SK-N-SH treated with all-trans-retinoic acid at 6 μM for 48 hours (cell line): ENCODE results near the gene CDH26.

Experiments
- ATAC-seq: fragments of 200-7000 bp; cut with Tn5 transposase; 3 replicates; pipeline ENCODE4 v1.9.1; 2020; ENCODE audit warnings: mild to moderate bottlenecking, moderate library complexity
- ARNTL ChIP-seq: fragments of 450-650 bp; formaldehyde crosslinking; IDR thresholded peaks from 2 replicates; pipeline ENCODE4 v1.5.0; 2020; ENCODE audit warnings: low read depth, mild to moderate bottlenecking, moderate library complexity, borderline replicate concordance
- BACH2 ChIP-seq: fragments of 250-450 bp; sonication (Bioruptor Pico); IDR thresholded peaks from 2 replicates; pipeline ENCODE4 v1.9.0; 2021; ENCODE audit warnings: mild to moderate bottlenecking, borderline replicate concordance
- CSDC2 ChIP-seq: fragments of 250-450 bp; sonication (Bioruptor Pico); IDR thresholded peaks from 2 replicates; pipeline ENCODE4 v1.5.0; 2020; ENCODE audit warnings: mild to moderate bottlenecking, moderate library complexity
- ESRRG ChIP-seq: fragments of 250-450 bp; sonication (Bioruptor Pico); IDR thresholded peaks from 2 replicates; pipeline ENCODE4 v1.6.1; 2021; ENCODE audit warnings: mild to moderate bottlenecking
- GLIS3 ChIP-seq: fragments of 250-450 bp; sonication (Bioruptor Pico); IDR thresholded peaks from 2 replicates; pipeline ENCODE4 v1.5.0; 2020; ENCODE audit warnings: mild to moderate bottlenecking, moderate library complexity
- OSR1 ChIP-seq: fragments of 250-450 bp; sonication (Bioruptor Pico); IDR thresholded peaks from 2 replicates; pipeline ENCODE4 v1.8.0; 2022; ENCODE audit warnings: moderate library complexity, mild to moderate bottlenecking, inconsistent platforms
- PPARA ChIP-seq: fragments of 250-450 bp; sonication (Bioruptor Pico); IDR thresholded peaks from 2 replicates; pipeline ENCODE4 v1.5.0; 2020; ENCODE audit warnings: mild to moderate bottlenecking, borderline replicate concordance
- RARB ChIP-seq: fragments of 250-450 bp; sonication (Bioruptor Pico); IDR thresholded peaks from 2 replicates; pipeline ENCODE4 v1.8.0; 2021; ENCODE audit warnings: mild to moderate bottlenecking, moderate library complexity
- SNAI2 ChIP-seq: fragments of 250-450 bp; sonication (Bioruptor Pico); IDR thresholded peaks from 2 replicates; pipeline ENCODE4 v1.5.0; 2020; ENCODE audit warnings: mild to moderate bottlenecking, moderate library complexity
- TCF4 ChIP-seq: fragments of 250-450 bp; sonication (Bioruptor Pico); IDR thresholded peaks from 2 replicates; pipeline ENCODE4 v1.8.0; 2021; ENCODE audit warnings: mild to moderate bottlenecking, moderate library complexity, borderline replicate concordance
- TOX ChIP-seq: fragments of 250-450 bp; sonication (Bioruptor Pico); IDR thresholded peaks from 2 replicates; pipeline ENCODE4 v1.8.0; 2021; ENCODE audit warnings: mild to moderate bottlenecking, moderate library complexity, borderline replicate concordance
- ZC3H10 ChIP-seq: fragments of 250-450 bp; sonication (Bioruptor Pico); IDR thresholded peaks from 2 replicates; pipeline ENCODE4 v1.5.1; 2021; ENCODE audit warnings: mild to moderate bottlenecking, moderate library complexity
- ZFP30 ChIP-seq: fragments of 450-650 bp; formaldehyde crosslinking; IDR thresholded peaks from 2 replicates; pipeline ENCODE4 v1.5.0; 2022; ENCODE audit warnings: mild to moderate bottlenecking, moderate library complexity
- ZNF565 ChIP-seq: fragments of 450-650 bp; formaldehyde crosslinking; conservative IDR thresholded peaks from 2 replicates; pipeline ENCODE4 v1.5.0; 2020; ENCODE audit warnings: low read depth, mild to moderate bottlenecking, moderate library complexity
- ZNF8 ChIP-seq: fragments of 450-650 bp; formaldehyde crosslinking; IDR thresholded peaks from 2 replicates; pipeline ENCODE4 v1.5.0; 2020; ENCODE audit warnings: mild to moderate bottlenecking, moderate library complexity
- TF ChIP-seq, protein P1 (sequence below): fragments of 250-450 bp; sonication (Bioruptor Pico); IDR thresholded peaks from 2 replicates; pipeline ENCODE4 v1.5.1; 2020; ENCODE audit warnings: low read depth, mild to moderate bottlenecking, moderate library complexity
- TF ChIP-seq, protein P2 (sequence below): fragments of 250-450 bp; sonication (Bioruptor Pico); IDR thresholded peaks from 2 replicates; pipeline ENCODE4 v1.8.0; 2020; ENCODE audit warnings: mild to moderate bottlenecking, moderate library complexity, borderline replicate concordance
- TF ChIP-seq, protein P3 (sequence below): fragments of 250-450 bp; sonication (Bioruptor Pico); IDR thresholded peaks from 2 replicates; pipeline ENCODE4 v1.8.0; 2021; ENCODE audit warnings: low read depth, mild to moderate bottlenecking, moderate library complexity, borderline replicate concordance
- TF ChIP-seq, protein P4 (sequence below): fragments of 250-450 bp; sonication (Bioruptor Pico); IDR thresholded peaks from 2 replicates; pipeline ENCODE4 v1.5.1; 2021; ENCODE audit warnings: mild to moderate bottlenecking, moderate library complexity
- TF ChIP-seq, protein P5 (sequence below): fragments of 250-450 bp; sonication (Bioruptor Pico); IDR thresholded peaks from 2 replicates; pipeline ENCODE4 v1.5.0; 2020; ENCODE audit warnings: mild to moderate bottlenecking, moderate library complexity

The CDH26 gene

DNA sequence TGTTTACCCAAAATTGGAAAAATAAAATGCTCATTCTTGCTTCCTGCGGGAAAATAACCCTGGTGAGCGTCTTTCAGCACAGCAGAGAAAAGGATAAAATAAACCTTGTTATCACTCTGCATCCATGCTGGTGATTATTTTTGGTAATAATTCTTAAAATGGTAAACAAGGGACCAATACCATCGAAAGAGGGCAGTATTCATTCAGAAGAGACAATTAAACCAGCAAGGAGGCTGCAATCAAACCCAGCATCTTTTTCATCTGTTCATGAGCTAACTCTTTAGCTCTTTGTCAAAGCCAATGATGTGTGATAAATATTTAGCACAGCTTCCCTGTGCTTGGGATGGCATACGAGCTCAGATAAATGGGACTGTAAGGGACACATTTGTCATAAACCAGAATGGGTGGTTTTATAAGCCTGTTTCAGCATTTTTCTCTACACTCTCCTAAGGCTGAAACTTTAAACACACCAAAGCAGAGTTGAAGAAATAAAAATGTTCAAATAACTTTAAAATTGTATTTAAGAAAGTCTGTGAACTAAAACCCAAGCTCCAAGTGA, 34.4 kb downstream of the CDH26 start:
- ATAC-seq, result no peak
- TF ChIP-seq ZNF8 (CRISPR knock-in tag), result no peak
- TF ChIP-seq GLIS3 (CRISPR knock-in tag), result no peak
- TF ChIP-seq TCF4 (CRISPR knock-in tag), result no peak
- TF ChIP-seq ZNF565 (CRISPR knock-in tag), result no peak
- no peak for TF ChIP-seq BACH2 (CRISPR knock-in tag)
- no peak for TF ChIP-seq ZC3H10
- no peak for TF ChIP-seq OSR1 (CRISPR knock-in tag)
- TF ChIP-seq, protein P1, sequence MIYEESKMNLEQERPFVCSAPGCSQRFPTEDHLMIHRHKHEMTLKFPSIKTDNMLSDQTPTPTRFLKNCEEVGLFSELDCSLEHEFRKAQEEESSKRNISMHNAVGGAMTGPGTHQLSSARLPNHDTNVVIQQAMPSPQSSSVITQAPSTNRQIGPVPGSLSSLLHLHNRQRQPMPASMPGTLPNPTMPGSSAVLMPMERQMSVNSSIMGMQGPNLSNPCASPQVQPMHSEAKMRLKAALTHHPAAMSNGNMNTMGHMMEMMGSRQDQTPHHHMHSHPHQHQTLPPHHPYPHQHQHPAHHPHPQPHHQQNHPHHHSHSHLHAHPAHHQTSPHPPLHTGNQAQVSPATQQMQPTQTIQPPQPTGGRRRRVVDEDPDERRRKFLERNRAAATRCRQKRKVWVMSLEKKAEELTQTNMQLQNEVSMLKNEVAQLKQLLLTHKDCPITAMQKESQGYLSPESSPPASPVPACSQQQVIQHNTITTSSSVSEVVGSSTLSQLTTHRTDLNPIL (CRISPR knock-in tag), result no peak
- no peak for TF ChIP-seq CSDC2 (CRISPR knock-in tag)

DNA sequence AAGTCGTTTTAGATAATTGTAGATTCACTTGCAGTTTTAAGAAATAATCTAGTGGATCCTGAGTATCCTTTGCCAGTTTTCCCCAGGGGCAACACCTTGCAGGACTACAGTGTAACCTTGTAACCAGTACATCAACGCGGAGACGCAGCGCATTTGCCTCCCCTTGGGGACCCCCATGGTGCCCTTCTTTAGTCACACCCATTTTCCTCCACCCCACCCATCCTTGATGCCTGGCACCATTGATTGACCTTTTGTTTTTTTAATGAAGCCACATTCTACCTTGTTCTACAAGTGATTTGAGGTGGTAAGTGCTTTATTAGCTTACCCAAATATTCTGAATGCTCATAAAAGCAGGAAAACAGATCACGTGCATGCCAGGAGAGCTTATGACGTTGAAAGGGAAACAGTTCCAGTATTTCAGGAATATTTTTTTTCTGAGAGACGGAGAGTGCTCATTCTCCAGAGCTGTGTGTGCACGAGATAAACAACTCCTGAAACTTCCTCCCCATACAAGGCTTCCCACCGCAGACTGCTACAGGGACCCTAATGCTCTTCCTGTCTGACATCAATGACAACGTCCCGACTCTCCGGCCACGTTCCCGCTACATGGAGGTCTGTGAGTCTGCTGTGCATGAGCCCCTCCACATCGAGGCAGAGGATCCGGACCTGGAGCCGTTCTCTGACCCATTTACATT, 35.7 kb downstream of the CDH26 start:
- TF ChIP-seq, protein P1 (CRISPR knock-in tag), result no peak
- TF ChIP-seq ESRRG (no peak), RARB (CRISPR knock-in tag) (no peak), CSDC2 (CRISPR knock-in tag) (no peak), TOX (CRISPR knock-in tag) (no peak)
- TF ChIP-seq, protein P2, sequence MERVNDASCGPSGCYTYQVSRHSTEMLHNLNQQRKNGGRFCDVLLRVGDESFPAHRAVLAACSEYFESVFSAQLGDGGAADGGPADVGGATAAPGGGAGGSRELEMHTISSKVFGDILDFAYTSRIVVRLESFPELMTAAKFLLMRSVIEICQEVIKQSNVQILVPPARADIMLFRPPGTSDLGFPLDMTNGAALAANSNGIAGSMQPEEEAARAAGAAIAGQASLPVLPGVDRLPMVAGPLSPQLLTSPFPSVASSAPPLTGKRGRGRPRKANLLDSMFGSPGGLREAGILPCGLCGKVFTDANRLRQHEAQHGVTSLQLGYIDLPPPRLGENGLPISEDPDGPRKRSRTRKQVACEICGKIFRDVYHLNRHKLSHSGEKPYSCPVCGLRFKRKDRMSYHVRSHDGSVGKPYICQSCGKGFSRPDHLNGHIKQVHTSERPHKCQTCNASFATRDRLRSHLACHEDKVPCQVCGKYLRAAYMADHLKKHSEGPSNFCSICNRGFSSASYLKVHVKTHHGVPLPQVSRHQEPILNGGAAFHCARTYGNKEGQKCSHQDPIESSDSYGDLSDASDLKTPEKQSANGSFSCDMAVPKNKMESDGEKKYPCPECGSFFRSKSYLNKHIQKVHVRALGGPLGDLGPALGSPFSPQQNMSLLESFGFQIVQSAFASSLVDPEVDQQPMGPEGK (CRISPR knock-in tag), result no peak
- TF ChIP-seq, protein P3, sequence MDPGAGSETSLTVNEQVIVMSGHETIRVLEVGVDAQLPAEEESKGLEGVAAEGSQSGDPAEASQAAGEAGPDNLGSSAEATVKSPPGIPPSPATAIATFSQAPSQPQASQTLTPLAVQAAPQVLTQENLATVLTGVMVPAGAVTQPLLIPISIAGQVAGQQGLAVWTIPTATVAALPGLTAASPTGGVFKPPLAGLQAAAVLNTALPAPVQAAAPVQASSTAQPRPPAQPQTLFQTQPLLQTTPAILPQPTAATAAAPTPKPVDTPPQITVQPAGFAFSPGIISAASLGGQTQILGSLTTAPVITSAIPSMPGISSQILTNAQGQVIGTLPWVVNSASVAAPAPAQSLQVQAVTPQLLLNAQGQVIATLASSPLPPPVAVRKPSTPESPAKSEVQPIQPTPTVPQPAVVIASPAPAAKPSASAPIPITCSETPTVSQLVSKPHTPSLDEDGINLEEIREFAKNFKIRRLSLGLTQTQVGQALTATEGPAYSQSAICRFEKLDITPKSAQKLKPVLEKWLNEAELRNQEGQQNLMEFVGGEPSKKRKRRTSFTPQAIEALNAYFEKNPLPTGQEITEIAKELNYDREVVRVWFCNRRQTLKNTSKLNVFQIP (CRISPR knock-in tag), result no peak
- ATAC-seq, result no peak

DNA sequence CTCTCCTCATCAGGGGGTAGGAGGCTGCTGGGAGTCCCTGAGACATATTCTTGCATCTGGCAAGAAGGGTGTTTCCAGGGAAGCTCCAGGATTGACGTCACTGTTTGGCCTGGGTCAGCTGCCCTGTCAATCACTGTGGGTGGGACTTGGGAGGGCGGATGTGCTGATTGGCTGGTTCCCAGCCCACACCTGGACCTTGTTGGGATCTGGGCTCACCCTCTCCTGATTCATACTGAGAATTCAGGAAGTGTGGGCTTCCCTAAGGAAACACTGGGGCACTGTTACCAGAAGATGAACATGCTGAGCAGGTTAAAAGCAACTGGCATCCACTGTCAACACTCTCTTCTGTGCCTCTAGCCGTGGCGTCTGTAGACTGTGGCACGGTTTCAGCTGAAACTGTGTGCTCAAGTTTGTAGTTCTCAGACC, 36.5 kb downstream of the CDH26 start:
- ATAC-seq, result no peak
- TF ChIP-seq, protein P4, sequence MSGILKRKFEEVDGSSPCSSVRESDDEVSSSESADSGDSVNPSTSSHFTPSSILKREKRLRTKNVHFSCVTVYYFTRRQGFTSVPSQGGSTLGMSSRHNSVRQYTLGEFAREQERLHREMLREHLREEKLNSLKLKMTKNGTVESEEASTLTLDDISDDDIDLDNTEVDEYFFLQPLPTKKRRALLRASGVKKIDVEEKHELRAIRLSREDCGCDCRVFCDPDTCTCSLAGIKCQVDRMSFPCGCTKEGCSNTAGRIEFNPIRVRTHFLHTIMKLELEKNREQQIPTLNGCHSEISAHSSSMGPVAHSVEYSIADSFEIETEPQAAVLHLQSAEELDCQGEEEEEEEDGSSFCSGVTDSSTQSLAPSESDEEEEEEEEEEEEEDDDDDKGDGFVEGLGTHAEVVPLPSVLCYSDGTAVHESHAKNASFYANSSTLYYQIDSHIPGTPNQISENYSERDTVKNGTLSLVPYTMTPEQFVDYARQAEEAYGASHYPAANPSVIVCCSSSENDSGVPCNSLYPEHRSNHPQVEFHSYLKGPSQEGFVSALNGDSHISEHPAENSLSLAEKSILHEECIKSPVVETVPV (CRISPR knock-in tag), result no peak
- TF ChIP-seq, protein P2 (CRISPR knock-in tag), result no peak
- no peak for TF ChIP-seq TOX (CRISPR knock-in tag)
- no peak for TF ChIP-seq ZNF565 (CRISPR knock-in tag)
- no peak for TF ChIP-seq CSDC2 (CRISPR knock-in tag)
- TF ChIP-seq ZNF8 (CRISPR knock-in tag), result no peak
- TF ChIP-seq ESRRG, result no peak
- no peak for TF ChIP-seq ARNTL (CRISPR knock-in tag)
- no peak for TF ChIP-seq RARB (CRISPR knock-in tag)
- no peak for TF ChIP-seq PPARA (CRISPR knock-in tag)
- TF ChIP-seq SNAI2 (CRISPR knock-in tag), result no peak
- no peak for TF ChIP-seq OSR1 (CRISPR knock-in tag)
- TF ChIP-seq, protein P5, sequence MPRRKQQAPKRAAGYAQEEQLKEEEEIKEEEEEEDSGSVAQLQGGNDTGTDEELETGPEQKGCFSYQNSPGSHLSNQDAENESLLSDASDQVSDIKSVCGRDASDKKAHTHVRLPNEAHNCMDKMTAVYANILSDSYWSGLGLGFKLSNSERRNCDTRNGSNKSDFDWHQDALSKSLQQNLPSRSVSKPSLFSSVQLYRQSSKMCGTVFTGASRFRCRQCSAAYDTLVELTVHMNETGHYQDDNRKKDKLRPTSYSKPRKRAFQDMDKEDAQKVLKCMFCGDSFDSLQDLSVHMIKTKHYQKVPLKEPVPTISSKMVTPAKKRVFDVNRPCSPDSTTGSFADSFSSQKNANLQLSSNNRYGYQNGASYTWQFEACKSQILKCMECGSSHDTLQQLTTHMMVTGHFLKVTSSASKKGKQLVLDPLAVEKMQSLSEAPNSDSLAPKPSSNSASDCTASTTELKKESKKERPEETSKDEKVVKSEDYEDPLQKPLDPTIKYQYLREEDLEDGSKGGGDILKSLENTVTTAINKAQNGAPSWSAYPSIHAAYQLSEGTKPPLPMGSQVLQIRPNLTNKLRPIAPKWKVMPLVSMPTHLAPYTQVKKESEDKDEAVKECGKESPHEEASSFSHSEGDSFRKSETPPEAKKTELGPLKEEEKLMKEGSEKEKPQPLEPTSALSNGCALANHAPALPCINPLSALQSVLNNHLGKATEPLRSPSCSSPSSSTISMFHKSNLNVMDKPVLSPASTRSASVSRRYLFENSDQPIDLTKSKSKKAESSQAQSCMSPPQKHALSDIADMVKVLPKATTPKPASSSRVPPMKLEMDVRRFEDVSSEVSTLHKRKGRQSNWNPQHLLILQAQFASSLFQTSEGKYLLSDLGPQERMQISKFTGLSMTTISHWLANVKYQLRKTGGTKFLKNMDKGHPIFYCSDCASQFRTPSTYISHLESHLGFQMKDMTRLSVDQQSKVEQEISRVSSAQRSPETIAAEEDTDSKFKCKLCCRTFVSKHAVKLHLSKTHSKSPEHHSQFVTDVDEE (CRISPR knock-in tag), result no peak
- TF ChIP-seq GLIS3 (CRISPR knock-in tag), result no peak
- no peak for TF ChIP-seq BACH2 (CRISPR knock-in tag)
- no peak for TF ChIP-seq TCF4 (CRISPR knock-in tag)
- TF ChIP-seq ZFP30, result no peak
- TF ChIP-seq, protein P3 (CRISPR knock-in tag), result no peak
